ENCODE data around the gene COMP.

COMP gene

GRCh38 chr19:18800079-18800478, 9.0 kb upstream of the COMP start:
- no peak for ATAC-seq (ENCODE audit: low read depth)
- H3K27me3 ChIP-seq (ENCODE audit: insufficient read depth, poor library complexity, severe bottlenecking), result no peaks in the 10 kb centered on the region
- DNase-seq (ENCODE audit: low spot score), result no peak
- TF ChIP-seq CTCF (IDR thresholded peaks at IDR 0.05; ENCODE audit: poor library complexity, severe bottlenecking), result no peak
- H3K36me3 ChIP-seq (ENCODE audit: low read depth), result no peaks in the 10 kb centered on the region
- no peaks in the 10 kb centered on the region for H3K4me1 ChIP-seq (ENCODE audit: insufficient read depth, poor library complexity, severe bottlenecking)
- H3K9me3 ChIP-seq (ENCODE audit: severe bottlenecking), result no peaks in the 10 kb centered on the region
- no peak overlapping the region for H3K4me3 ChIP-seq (ENCODE audit: severe bottlenecking)
- H3K27ac ChIP-seq (ENCODE audit: poor library complexity, severe bottlenecking), result no peak overlapping the region

GRCh38 chr19:18799389-18799970, 8.4 kb upstream of the COMP start:
- no peaks in the 10 kb centered on the region for H3K9me3 ChIP-seq (ENCODE audit: severe bottlenecking)
- H3K36me3 ChIP-seq (ENCODE audit: low read depth), result no peaks in the 10 kb centered on the region
- no peaks in the 10 kb centered on the region for H3K27me3 ChIP-seq (ENCODE audit: insufficient read depth, poor library complexity, severe bottlenecking)
- DNase-seq (ENCODE audit: low spot score) (no peak), ATAC-seq (ENCODE audit: low read depth) (no peak)
- no peak overlapping the region for H3K4me3 ChIP-seq (ENCODE audit: severe bottlenecking)
- H3K4me1 ChIP-seq (ENCODE audit: insufficient read depth, poor library complexity, severe bottlenecking), result no peaks in the 10 kb centered on the region
- TF ChIP-seq CTCF (IDR thresholded peaks at IDR 0.05; ENCODE audit: poor library complexity, severe bottlenecking), result no peak
- H3K27ac ChIP-seq (ENCODE audit: poor library complexity, severe bottlenecking), result no peak overlapping the region

GRCh38 chr19:18798384-18799352, 7.6 kb upstream of the COMP start:
- Histone ChIP-seq H3K36me3 (ENCODE audit: low read depth) (no peaks in the 10 kb centered on the region), H3K27ac (ENCODE audit: poor library complexity, severe bottlenecking) (no peak overlapping the region), H3K9me3 (ENCODE audit: severe bottlenecking) (no peaks in the 10 kb centered on the region), H3K27me3 (ENCODE audit: insufficient read depth, poor library complexity, severe bottlenecking) (no peaks in the 10 kb centered on the region), H3K4me1 (ENCODE audit: insufficient read depth, poor library complexity, severe bottlenecking) (no peaks in the 10 kb centered on the region), H3K4me3 (ENCODE audit: severe bottlenecking) (no peak overlapping the region)
- ATAC-seq (ENCODE audit: low read depth) (no peak), DNase-seq (ENCODE audit: low spot score) (no peak)
- no peak for TF ChIP-seq CTCF (IDR thresholded peaks at IDR 0.05; ENCODE audit: poor library complexity, severe bottlenecking)

- no peak for ATAC-seq (ENCODE audit: low read depth)
- no peak for TF ChIP-seq CTCF (IDR thresholded peaks at IDR 0.05; ENCODE audit: poor library complexity, severe bottlenecking)
- H3K36me3 ChIP-seq (ENCODE audit: low read depth), result no peaks in the 10 kb centered on the region
- H3K27me3 ChIP-seq (ENCODE audit: insufficient read depth, poor library complexity, severe bottlenecking), result peaks cover 13% of the 10 kb centered on the region
- no peak overlapping the region for H3K4me3 ChIP-seq (ENCODE audit: severe bottlenecking)
- DNase-seq (ENCODE audit: low spot score), result no peak
- no peaks in the 10 kb centered on the region for H3K4me1 ChIP-seq (ENCODE audit: insufficient read depth, poor library complexity, severe bottlenecking)
- H3K9me3 ChIP-seq (ENCODE audit: severe bottlenecking), result no peaks in the 10 kb centered on the region
- H3K27ac ChIP-seq (ENCODE audit: poor library complexity, severe bottlenecking), result no peak overlapping the region
Observed at GRCh38 chr19:18796239-18796638, 5.1 kb upstream of the COMP start.
